HG02678 (cell line): ENCODE results near the gene SPDL1.
"Not testable (repeated sequence)": the region's sequence is repeated elsewhere in the genome, so short reads cannot be mapped to it uniquely, and the experiment has no call there.

Experiments used
- ATAC-seq: cut with Tn5 transposase; IDR thresholded peaks from one replicate; pipeline ENCODE4 v1.9.1; 2021; ENCODE audit warnings: mild to moderate bottlenecking, moderate library complexity; ENCODE audit not compliant: unreplicated experiment

The SPDL1 gene

GRCh38 chr5:169571355-169571754, 12.2 kb upstream of the SPDL1 start:
- ATAC-seq, result no peak

GRCh38 chr5:169574134-169574646, 9.4 kb upstream of the SPDL1 start:
- no peak for ATAC-seq

- ATAC-seq, result no peak
Measured at GRCh38 chr5:169576181-169576598, 7.4 kb upstream of the SPDL1 start.

GRCh38 chr5:169577951-169578350, 5.6 kb upstream of the SPDL1 start:
- ATAC-seq, result no peak

- ATAC-seq, result no peak
Measured at GRCh38 chr5:169580964-169581363, 2.6 kb upstream of the SPDL1 start.

GRCh38 chr5:169581580-169582227, 1.9 kb upstream of the SPDL1 start:
- peak; percentile 42 for ATAC-seq

- ATAC-seq, result peak; percentile 38
Measured at GRCh38 chr5:169583101-169583423, 511 bp upstream of the SPDL1 start.

- ATAC-seq, result no peak
Measured at GRCh38 chr5:169584998-169585451, 1.5 kb downstream of the SPDL1 start.

GRCh38 chr5:169590602-169591001, 7.0 kb downstream of the SPDL1 start:
- no peak for ATAC-seq

GRCh38 chr5:169591636-169592035, 8.1 kb downstream of the SPDL1 start:
- ATAC-seq, result no peak

- ATAC-seq, result no peak
Measured at GRCh38 chr5:169592937-169593650, 9.5 kb downstream of the SPDL1 start.

GRCh38 chr5:169595172-169595820, 11.7 kb downstream of the SPDL1 start:
- ATAC-seq, result no peak

- ATAC-seq, result no peak
Measured at GRCh38 chr5:169599451-169599850, 15.9 kb downstream of the SPDL1 start.

- no peak for ATAC-seq
Measured at GRCh38 chr5:169602535-169602934, 19.0 kb downstream of the SPDL1 start.

- no peak for ATAC-seq
Measured at GRCh38 chr5:169606279-169606678, 22.7 kb downstream of the SPDL1 start.

GRCh38 chr5:169607882-169608281, 24.3 kb downstream of the SPDL1 start:
- no peak for ATAC-seq

GRCh38 chr5:169609716-169610115, 26.1 kb downstream of the SPDL1 start:
- no peak for ATAC-seq

- ATAC-seq, result no peak
Measured at GRCh38 chr5:169610606-169611005, 27.0 kb downstream of the SPDL1 start.

GRCh38 chr5:169615561-169615960, 32.0 kb downstream of the SPDL1 start:
- ATAC-seq, result no peak

- ATAC-seq, result not testable (repeated sequence)
Measured at GRCh38 chr5:169624307-169624706, 40.7 kb downstream of the SPDL1 start.

- ATAC-seq, result no peak
Measured at GRCh38 chr5:169626779-169627178, 43.2 kb downstream of the SPDL1 start.

- ATAC-seq, result no peak
Measured at GRCh38 chr5:169627551-169627950, 44.0 kb downstream of the SPDL1 start.
